B cell (primary cell): ENCODE measurements around the gene COBLL1. TPM values are rescaled to one million over a fixed set of nuclear protein-coding genes. Genes with fewer than 3 reads are reported as not detected.

ENCODE experiments used
- ATAC-seq: fragments of 200-7000 bp; cut with Tn5 transposase; one replicate; pipeline ENCODE4 v1.10.0; 2021; ENCODE audit warnings: low read depth, mild to moderate bottlenecking, moderate number of reproducible peaks, moderate library complexity
- CTCF ChIA-PET: fragments of 350-600 bp; sonication (Branson Sonifier 250); formaldehyde crosslinking; loops from one replicate; lab custom pipeline; 2021; ENCODE audit warnings: antibody characterized with exemption, inconsistent platforms; lab: Charles Lee
- POLR2A ChIA-PET: fragments of 350-600 bp; sonication (Branson Sonifier 250); formaldehyde crosslinking; loops from one replicate; lab custom pipeline; 2021; ENCODE audit warnings: antibody characterized with exemption; lab: Charles Lee
- DNase-seq: peaks from one replicate; pipeline ENCODE4 v3.0.0; 2013
- H2AFZ ChIP-seq: 2 replicates; pipeline ENCODE4 v1.6.1; 2012; ENCODE audit warnings: mild to moderate bottlenecking, low read depth, low read length; ENCODE audit not compliant: insufficient read depth, poor library complexity, severe bottlenecking
- H3K27ac ChIP-seq, 2 donors: 1 replicate in 1 of 2; 2 replicates in 1 of 2; pipeline ENCODE4 v1.5.1; 2012 to 2013; ENCODE audit warnings: low read length in 2 of 2, mild to moderate bottlenecking in 2 of 2, moderate library complexity in 1 of 2
- H3K27me3 ChIP-seq, 4 experiments: fragments of 200-600 bp in 1 of 4; sonication (generic) in 1 of 4; replicated peaks in 1 of 4; 1 replicate in 2 of 4; 2 replicates in 2 of 4; pipeline versions ENCODE4 v1.6.1 to v1.7.0; 2013 to 2016; ENCODE audit warnings: low read length in 3 of 4, mild to moderate bottlenecking in 2 of 4, mixed read lengths in 1 of 4, moderate library complexity in 1 of 4; ENCODE audit not compliant: insufficient read depth in 4 of 4, control insufficient read depth in 3 of 4; ENCODE audit errors: control extremely low read depth in 1 of 4
- H3K36me3 ChIP-seq, 2 experiments: replicated peaks in 1 of 2; 1 replicate in 1 of 2; 2 replicates in 1 of 2; pipeline versions ENCODE4 v1.6.1 to v1.7.1; 2013; ENCODE audit warnings: low read length in 1 of 2; ENCODE audit not compliant: insufficient read depth in 2 of 2, control insufficient read depth in 1 of 2; ENCODE audit errors: control extremely low read depth in 1 of 2, extremely low read depth in 1 of 2
- H3K4me1 ChIP-seq, 2 donors: fragments of 200-600 bp in 1 of 2; sonication (generic) in 1 of 2; 1 replicate in 1 of 2; 2 replicates in 1 of 2; pipeline versions ENCODE4 v1.5.1 to v1.6.1; 2013 to 2017; ENCODE audit warnings: low read length in 2 of 2; ENCODE audit not compliant: control insufficient read depth in 2 of 2, insufficient read depth in 2 of 2
- H3K4me2 ChIP-seq: replicated peaks from 2 replicates; pipeline ENCODE3; 2012; ENCODE audit warnings: mild to moderate bottlenecking, low read depth, low read length; ENCODE audit not compliant: poor library complexity, severe bottlenecking
- H3K4me3 ChIP-seq, 5 experiments: fragments of 200-600 bp in 1 of 5; sonication (generic) in 1 of 5; 1 replicate in 3 of 5; 2 replicates in 2 of 5; pipeline versions ENCODE4 v1.5.1 to v1.7.0; 2011 to 2016; ENCODE audit warnings: low read length in 4 of 5, mild to moderate bottlenecking in 4 of 5, low read depth in 2 of 5, control low read depth in 1 of 5, moderate library complexity in 1 of 5; ENCODE audit not compliant: insufficient read depth in 1 of 5; ENCODE audit errors: control extremely low read depth in 1 of 5, extremely low read depth in 1 of 5
- H3K79me2 ChIP-seq: fragments of 200-600 bp; sonication (generic); one replicate; pipeline ENCODE4 v1.6.0; 2016; ENCODE audit warnings: low read length; ENCODE audit not compliant: control insufficient read depth, insufficient read depth
- H3K9ac ChIP-seq: fragments of 200-600 bp; sonication (generic); 2 replicates; pipeline ENCODE4 v1.6.1; 2017; ENCODE audit warnings: mild to moderate bottlenecking, low read length, moderate library complexity
- H3K9me3 ChIP-seq, 3 donors: one replicate each; pipeline versions ENCODE4 v1.6.1 to v1.7.1; 2013; ENCODE audit warnings: low read length in 2 of 3; ENCODE audit not compliant: control insufficient read depth in 2 of 3, insufficient read depth in 1 of 3; ENCODE audit errors: control extremely low read depth in 1 of 3
- H4K20me1 ChIP-seq: 2 replicates; pipeline ENCODE4 v1.6.0; 2012; ENCODE audit warnings: mild to moderate bottlenecking, low read length; ENCODE audit not compliant: insufficient read depth, control insufficient read depth, poor library complexity, severe bottlenecking
- H3K27ac Mint-ChIP-seq: one replicate; pipeline ENCODE4 v1.8.0; 2021; ENCODE audit warnings: mixed read lengths
- H3K27me3 Mint-ChIP-seq: one replicate; pipeline ENCODE4 v1.8.0; 2021; ENCODE audit warnings: mixed read lengths
- H3K4me1 Mint-ChIP-seq: one replicate; pipeline ENCODE4 v1.8.0; 2021; ENCODE audit warnings: mixed read lengths
- H3K4me3 Mint-ChIP-seq: one replicate; pipeline ENCODE4 v1.8.0; 2021; ENCODE audit warnings: mixed read lengths
- H3K9me3 Mint-ChIP-seq: one replicate; pipeline ENCODE4 v1.8.0; 2022; ENCODE audit warnings: mixed read lengths; ENCODE audit not compliant: insufficient read depth
- CTCF ChIP-seq: fragments of 200-600 bp; IDR thresholded peaks from one replicate; pipeline ENCODE4 v1.8.0; 2022; ENCODE audit warnings: antibody characterized with exemption, mild to moderate bottlenecking
- EZH2 ChIP-seq: IDR thresholded peaks from 2 replicates; pipeline ENCODE4 v1.6.1; 2012; ENCODE audit warnings: borderline replicate concordance, low read depth, mild to moderate bottlenecking, moderate library complexity, low read length; ENCODE audit not compliant: insufficient read depth, poor library complexity, severe bottlenecking
- WGBS: methylation state at CpG from one replicate; pipeline ENCODE4 v1.1.5; 2013; ENCODE audit warnings: missing lambda C conversion rate; ENCODE audit not compliant: insufficient coverage; 5-methylcytosine and 5-hydroxymethylcytosine counted together
- intact Hi-C: fragments of 100-400 bp; cut with micrococcal nuclease; formaldehyde crosslinking; loops from one replicate; pipeline ENCODE4 v1.10.0; 2022
- polyA plus RNA-seq: library from polyadenylated mRNA; depleted of rRNA; stranded (reverse); fragments of >200 nt; gene quantifications from 2 replicates; pipeline ENCODE4 v1.2.3, GENCODE V29; 2012
- total RNA-seq, 2 donors: library from RNA; stranded (reverse); fragments of 120-200 nt in 1 of 2; gene quantifications; 1 replicate in 1 of 2; 2 replicates in 1 of 2; pipeline versions ENCODE4 v1.2.3 to v1.2.4, GENCODE V29; 2013 to 2022

Gene COBLL1
- total and polyA plus RNA-seq, 2 donors (not counting 1 experiment from before 2014, with no cell fraction given), result 45.1 to 234 TPM

- POLR2A ChIA-PET, result no interaction called here
- WGBS, result no CpG with 5 or more reads among the region's 4 CpGs
Observed at GRCh38 chr2:164850235-164850634, 8.6 kb upstream of the COBLL1 start.

More at GRCh38 chr2:164850235-164850634, 8.6 kb upstream of the COBLL1 start:
- Mint-ChIP-seq H3K9me3 (no peaks in the 10 kb centered on the region), H3K4me1 (peaks cover 12% of the 10 kb centered on the region), H3K27me3 (no peaks in the 10 kb centered on the region), H3K4me3 (peak overlapping the region; percentile 56), H3K27ac (no peak overlapping the region)
- Histone ChIP-seq H3K79me2 (peaks cover 15% of the 10 kb centered on the region), H4K20me1 (no peaks in the 10 kb centered on the region), H2AFZ (no peak overlapping the region), H3K27ac (no peak overlapping the region), H3K27me3 (no peaks in the 10 kb centered on the region), H3K9ac (no peak overlapping the region), H3K4me1 (peaks cover 0 to 7% of the 10 kb centered on the region in 2 donors), H3K36me3 (no peaks in the 10 kb centered on the region), H3K4me3 (no peak overlapping the region), H3K4me2 (peak overlapping the region; percentile 49), H3K9me3 (no peaks in the 10 kb centered on the region)
- TF ChIP-seq CTCF (no peak), EZH2 (no peak)
- peak; percentile 71 for ATAC-seq
- intact Hi-C loops, result loop anchor here (2.0 kb wide), 1 partner anchor 17 kb away; no protein-coding TSS in a partner anchor
- DNase-seq, result peak; percentile 59
- CTCF ChIA-PET, result interaction anchor here (0.7 to 1.2 kb wide), 3 partner anchors 8 to 110 kb away, joined by 3 to 4 read pairs (median 3); partner anchors contain the start of gene COBLL1
